Right lobe of liver (tissue), 6 donors: ENCODE results near the gene PLCB1. TPM values are rescaled to one million over a fixed set of nuclear protein-coding genes. Genes with fewer than 3 reads are reported as not detected.
A peak's percentile ranks its signal among the peaks of the same experiment; 100 is the strongest.

Experiments
- ATAC-seq, 4 donors: fragments of 200-7000 bp; cut with Tn5 transposase; one replicate each; pipeline ENCODE4 v1.9.1; 2020; ENCODE audit warnings: mild to moderate bottlenecking in 4 of 4, moderate library complexity in 4 of 4
- DNase-seq, 3 donors: peaks; one replicate each; pipeline ENCODE4 v3.0.0-alpha.2; 2020
- H3K27ac ChIP-seq, 3 donors: fragments of 200-600 bp; one replicate each; pipeline ENCODE4 v1.8.0; 2022
- H3K27me3 ChIP-seq, 2 donors: fragments of 200-600 bp; one replicate each; pipeline ENCODE4 v1.8.0; 2022
- H3K36me3 ChIP-seq, 4 donors: fragments of 200-600 bp; sonication (generic) in 1 of 4; one replicate each; pipeline versions ENCODE4 v1.5.1 to v1.8.0; 2017 to 2022; ENCODE audit warnings: control low read depth in 1 of 4
- H3K4me1 ChIP-seq, 4 donors: fragments of 200-600 bp; sonication (generic) in 1 of 4; one replicate each; pipeline versions ENCODE4 v1.5.1 to v1.8.0; 2017 to 2022; ENCODE audit warnings: control low read depth in 1 of 4
- H3K4me3 ChIP-seq, 3 donors: fragments of 200-600 bp; one replicate each; pipeline ENCODE4 v1.8.0; 2022
- H3K9me3 ChIP-seq, 4 donors: fragments of 200-600 bp; sonication (generic) in 1 of 4; one replicate each; pipeline versions ENCODE4 v1.5.1 to v1.8.0; 2017 to 2022; ENCODE audit warnings: control low read depth in 1 of 4
- POLR2A ChIP-seq: fragments of 450-650 bp; IDR thresholded peaks from one replicate; pipeline ENCODE4 v1.6.1; 2017; ENCODE audit warnings: antibody characterized with exemption, mild to moderate bottlenecking
- WGBS: methylation state at CpG from one replicate; pipeline ENCODE4 v1.1.6; 2018; ENCODE audit warnings: low coverage, low lambda C conversion rate; ENCODE audit not compliant: insufficient coverage; ENCODE audit errors: missing lambda C conversion rate; 5-methylcytosine and 5-hydroxymethylcytosine counted together
- intact Hi-C, 2 donors: fragments of 100-400 bp; cut with DNase I; formaldehyde crosslinking; loops; one replicate each; pipeline versions ENCODE4 v1.11.2 to v1.14.1; 2022
- total RNA-seq, 6 experiments: library from RNA; depleted of rRNA in 2 of 6; stranded (reverse); fragments of >200 nt in 2 of 6; fragmentation: NEBNext Ultra II Directional in 3 of 6; extraction: Animal tissue kit (Norgen Biotek cat#: 25700) in 3 of 6; gene quantifications; one replicate each; pipeline versions ENCODE4 v1.1.0 to v1.2.4, GENCODE V29; 2016 to 2023
- TF ChIP-seq, protein P1 (sequence below), 4 donors: fragments of 200-600 bp in 3 of 4; fragments of 450-650 bp in 1 of 4; IDR thresholded peaks; one replicate each; pipeline versions ENCODE4 v1.5.1 to v1.8.0; 2016 to 2022; ENCODE audit warnings: antibody characterized with exemption in 4 of 4, mild to moderate bottlenecking in 2 of 4
- donor health status: DM: no; HTN: yes; CAD: no.
- donor health status: DM: no; HTN: no; CAD: no.
- donor health status: DM: no; HTN: no; CAD: no.
- donor health status: DM: no; HTN: yes; CAD: no.
- donor health status: DM: no; HTN: yes; CAD: no.

PLCB1 gene
- total RNA-seq, 6 experiments from 2014 or later: 5.0 to 9.9 (median 5.7) TPM

DNA sequence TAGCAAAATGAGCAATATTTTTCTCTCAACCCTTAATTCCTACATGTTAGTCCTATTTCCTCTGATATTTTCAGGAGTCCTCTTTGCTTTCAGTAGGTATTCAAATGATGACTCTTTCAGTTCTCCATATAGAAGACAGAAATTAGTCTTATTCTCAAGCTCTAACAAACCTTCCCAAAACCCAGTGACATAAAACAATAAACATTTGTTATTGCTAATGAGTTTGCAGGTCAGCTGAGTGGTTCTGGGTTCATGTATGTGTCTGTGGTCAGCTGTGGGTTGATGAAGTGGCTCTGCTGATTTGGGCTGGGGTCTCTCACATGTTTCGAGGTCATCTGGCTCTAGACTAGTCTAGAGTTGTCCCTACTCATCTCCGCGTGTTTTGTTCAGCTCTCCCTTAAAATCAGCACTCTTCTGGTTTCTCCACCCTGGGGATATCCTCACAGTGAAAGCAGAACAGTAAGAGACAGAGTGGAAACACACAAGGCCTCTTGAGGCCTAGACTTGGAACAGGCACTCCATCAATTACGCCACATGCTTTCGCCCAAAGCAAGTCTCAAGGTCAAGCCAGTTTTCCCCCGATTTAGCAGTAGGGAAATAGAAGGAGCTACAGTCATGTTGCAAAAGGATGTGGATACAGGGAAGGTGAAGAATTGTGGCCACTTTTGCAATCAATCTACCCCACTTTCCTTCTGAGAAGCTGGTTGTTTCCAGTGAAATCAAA is 273.0 kb downstream of the PLCB1 start:
- TF ChIP-seq, protein P1, sequence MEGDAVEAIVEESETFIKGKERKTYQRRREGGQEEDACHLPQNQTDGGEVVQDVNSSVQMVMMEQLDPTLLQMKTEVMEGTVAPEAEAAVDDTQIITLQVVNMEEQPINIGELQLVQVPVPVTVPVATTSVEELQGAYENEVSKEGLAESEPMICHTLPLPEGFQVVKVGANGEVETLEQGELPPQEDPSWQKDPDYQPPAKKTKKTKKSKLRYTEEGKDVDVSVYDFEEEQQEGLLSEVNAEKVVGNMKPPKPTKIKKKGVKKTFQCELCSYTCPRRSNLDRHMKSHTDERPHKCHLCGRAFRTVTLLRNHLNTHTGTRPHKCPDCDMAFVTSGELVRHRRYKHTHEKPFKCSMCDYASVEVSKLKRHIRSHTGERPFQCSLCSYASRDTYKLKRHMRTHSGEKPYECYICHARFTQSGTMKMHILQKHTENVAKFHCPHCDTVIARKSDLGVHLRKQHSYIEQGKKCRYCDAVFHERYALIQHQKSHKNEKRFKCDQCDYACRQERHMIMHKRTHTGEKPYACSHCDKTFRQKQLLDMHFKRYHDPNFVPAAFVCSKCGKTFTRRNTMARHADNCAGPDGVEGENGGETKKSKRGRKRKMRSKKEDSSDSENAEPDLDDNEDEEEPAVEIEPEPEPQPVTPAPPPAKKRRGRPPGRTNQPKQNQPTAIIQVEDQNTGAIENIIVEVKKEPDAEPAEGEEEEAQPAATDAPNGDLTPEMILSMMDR (IDR thresholded peaks at IDR 0.05): no peak
- TF ChIP-seq POLR2A: no peak

DNA sequence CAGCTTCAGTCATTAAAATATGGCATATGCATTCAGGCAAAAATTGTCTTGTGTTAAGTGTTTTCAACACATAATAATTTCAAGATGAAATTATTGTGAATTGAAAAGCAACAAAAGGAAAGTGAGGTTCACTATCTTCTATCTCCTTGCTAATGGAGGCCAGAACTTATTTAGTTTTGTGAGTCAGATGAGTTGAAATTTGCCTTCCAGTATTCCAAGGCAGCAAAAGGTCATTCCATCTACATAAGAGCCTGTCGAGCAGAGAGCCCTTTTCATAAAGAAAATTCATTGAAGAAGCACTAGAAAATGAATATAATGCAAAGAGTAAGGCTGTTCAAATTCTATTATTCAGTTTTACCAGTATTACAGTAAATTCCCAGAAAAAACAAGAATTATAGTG is 274.3 kb downstream of the PLCB1 start:
- H3K4me3 ChIP-seq: no peak overlapping the region
- H3K4me1 ChIP-seq: peaks cover 0 to 2% (median 0%) of the 10 kb centered on the region in 4 donors
- H3K27ac ChIP-seq: no peak overlapping the region
- DNase-seq (no peak), ATAC-seq (no peak)
- no peaks in the 10 kb centered on the region for H3K9me3 ChIP-seq
- 85% methylated on average over 1 of the region's 1 CpG for WGBS
- H3K36me3 ChIP-seq: no peaks in the 10 kb centered on the region
- no peaks in the 10 kb centered on the region for H3K27me3 ChIP-seq
- intact Hi-C loops: no loop called here
- TF ChIP-seq POLR2A: no peak
- TF ChIP-seq, protein P1 (IDR thresholded peaks at IDR 0.05): no peak

More for the DNA sequence above, 273.0 kb downstream of the PLCB1 start:
- WGBS: 69% methylated on average over 6 of the region's 6 CpGs
- Histone ChIP-seq H3K27me3 (no peaks in the 10 kb centered on the region), H3K27ac (no peak overlapping the region), H3K9me3 (no peaks in the 10 kb centered on the region), H3K4me3 (no peak overlapping the region), H3K36me3 (no peaks in the 10 kb centered on the region), H3K4me1 (peaks cover 0 to 2% (median 0%) of the 10 kb centered on the region in 4 donors)
- intact Hi-C loops: no loop called here
- ATAC-seq (no peak), DNase-seq (no peak)

DNA sequence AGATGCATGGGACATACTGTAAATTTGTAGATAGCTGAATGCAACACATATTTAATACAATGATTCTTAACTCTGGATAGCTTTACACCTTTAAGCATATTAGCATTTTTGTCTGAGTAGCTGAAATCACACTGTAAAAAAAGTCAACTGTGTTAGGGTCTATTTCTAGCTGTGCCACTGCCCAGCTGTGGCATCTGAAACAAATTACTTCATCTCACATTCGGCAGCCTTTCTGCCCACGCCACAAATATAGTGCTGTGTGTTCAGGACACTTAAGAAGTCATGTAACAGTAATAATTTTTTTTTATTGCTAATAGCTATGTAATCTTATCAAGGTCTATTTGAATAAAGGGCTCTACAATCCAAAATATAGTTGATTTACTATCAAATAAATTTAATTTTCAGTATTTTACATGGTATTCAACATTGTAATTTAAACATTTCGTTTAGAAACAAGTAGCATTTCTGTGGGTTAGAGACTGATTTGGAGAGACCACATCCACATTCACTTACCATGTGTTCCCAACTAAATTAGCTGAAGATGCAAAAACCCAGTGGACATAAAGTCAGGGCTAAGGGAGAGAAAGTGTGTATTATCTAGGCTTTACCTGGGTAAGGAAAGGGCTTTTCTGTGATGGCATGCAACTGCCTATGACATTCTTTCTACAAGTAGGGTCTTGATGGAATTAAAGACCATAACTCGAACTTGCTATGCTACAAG is 276.7 kb downstream of the PLCB1 start:
- no peak overlapping the region for H3K4me3 ChIP-seq
- no peaks in the 10 kb centered on the region for H3K27me3 ChIP-seq
- WGBS: 77% methylated on average over 4 of the region's 4 CpGs
- H3K4me1 ChIP-seq: no peaks in the 10 kb centered on the region
- H3K27ac ChIP-seq: no peak overlapping the region
- intact Hi-C loops: no loop called here
- TF ChIP-seq, protein P1 (IDR thresholded peaks at IDR 0.05): no peak
- TF ChIP-seq POLR2A: no peak
- DNase-seq (no peak), ATAC-seq (no peak)
- no peaks in the 10 kb centered on the region for H3K36me3 ChIP-seq
- H3K9me3 ChIP-seq: no peaks in the 10 kb centered on the region

DNA sequence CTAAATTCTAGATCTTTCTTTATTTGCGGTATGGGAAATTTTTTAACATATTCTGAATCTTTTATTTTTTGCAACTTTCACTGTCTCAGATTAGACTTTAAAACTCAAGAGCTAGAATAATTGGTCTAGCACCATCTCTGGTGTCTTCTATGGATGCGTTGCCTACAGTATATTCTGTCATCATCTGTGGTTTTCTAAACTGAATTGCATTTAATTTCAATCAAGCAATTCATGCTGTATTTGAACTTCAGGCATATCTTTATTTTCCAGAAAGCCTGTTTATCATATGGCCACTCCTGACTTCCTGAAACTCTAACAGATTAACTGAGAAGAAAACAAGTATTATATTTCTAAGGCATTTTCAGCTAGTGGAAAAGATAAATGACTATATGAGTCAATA is 281.6 kb downstream of the PLCB1 start:
- TF ChIP-seq POLR2A: no peak
- Histone ChIP-seq H3K36me3 (no peaks in the 10 kb centered on the region), H3K27me3 (no peaks in the 10 kb centered on the region), H3K4me3 (no peak overlapping the region), H3K9me3 (no peaks in the 10 kb centered on the region), H3K4me1 (no peaks in the 10 kb centered on the region), H3K27ac (no peak overlapping the region)
- ATAC-seq (no peak), DNase-seq (no peak)
- 88% methylated on average over 2 of the region's 2 CpGs for WGBS
- intact Hi-C loops: no loop called here

- DNase-seq: no peak
- no peak for TF ChIP-seq POLR2A
- TF ChIP-seq, protein P1 (IDR thresholded peaks at IDR 0.05): no peak
- Histone ChIP-seq H3K9me3 (no peaks in the 10 kb centered on the region), H3K36me3 (no peaks in the 10 kb centered on the region), H3K27ac (no peak overlapping the region), H3K4me1 (no peaks in the 10 kb centered on the region), H3K27me3 (no peaks in the 10 kb centered on the region), H3K4me3 (no peak overlapping the region)
- intact Hi-C loops: no loop called here
- peak in 3 of 4 donors; percentile 50 to 84 (median 73) for ATAC-seq
Measured at GRCh38 chr20:8414586-8415274, 282.7 kb downstream of the PLCB1 start.
